A549 (cell line): ENCODE results near the gene ADGRF5. TPM values are rescaled to one million over a fixed set of nuclear protein-coding genes. Genes with fewer than 3 reads are reported as not detected.

Experiments
- ATAC-seq, 2 experiments: fragments of 200-7000 bp in 1 of 2; fragments of >200 bp in 1 of 2; cut with Nextera tagmentation in 1 of 2; cut with Tn5 transposase in 1 of 2; 3 replicates each; pipeline versions ENCODE4 v1.8.0 to v1.9.1; 2018 to 2020; ENCODE audit warnings: mild to moderate bottlenecking in 1 of 2, moderate library complexity in 1 of 2
- CTCF ChIA-PET: fragments of 300-600 bp; sonication (Branson Sonifier 250); formaldehyde crosslinking; extraction: SDS; loops from one replicate; lab custom pipeline; 2021; ENCODE audit warnings: antibody characterized with exemption, inconsistent platforms; lab: Yijun Ruan, JAX
- POLR2A ChIA-PET: fragments of 350-600 bp; formaldehyde crosslinking; extraction: SDS; loops from one replicate; lab custom pipeline; 2021; ENCODE audit warnings: antibody characterized with exemption, inconsistent platforms; lab: Yijun Ruan, JAX
- DNase-seq, 2 experiments: peaks; one replicate each; pipeline versions ENCODE4 v3.0.0 to v3.0.0-alpha.2; 2011 to 2016; ENCODE audit warnings: low read depth in 1 of 2, low spot score in 1 of 2
- FAIRE-seq: peaks from 2 replicates; lab custom pipeline; 2011; peaks lifted over from hg19 to GRCh38; lab: Jason Lieb, UNC
- H3K27ac ChIP-seq, 2 experiments: fragments of >200 bp; sonication (Bioruptor Twin); formaldehyde crosslinking; 3 replicates each; pipeline ENCODE4 v1.5.1; 2016 to 2017
- H3K4me1 ChIP-seq: fragments of >200 bp; sonication (Bioruptor Twin); formaldehyde crosslinking; 3 replicates; pipeline ENCODE4 v1.6.1; 2016
- H3K4me2 ChIP-seq: fragments of >200 bp; sonication (Bioruptor Twin); formaldehyde crosslinking; 3 replicates; pipeline ENCODE4 v1.6.1; 2016
- H3K4me3 ChIP-seq: fragments of >200 bp; sonication (Bioruptor Twin); formaldehyde crosslinking; 3 replicates; pipeline ENCODE4 v1.5.1; 2016
- H3K9me3 ChIP-seq: fragments of >200 bp; sonication (Bioruptor Twin); formaldehyde crosslinking; 3 replicates; pipeline ENCODE4 v1.6.1; 2016
- CBX2 ChIP-seq: fragments of 200-600 bp; sonication (generic); IDR thresholded peaks from 2 replicates; pipeline ENCODE4 v1.6.1; 2016; ENCODE audit warnings: low read depth, mild to moderate bottlenecking, borderline replicate concordance
- E2F6 ChIP-seq: IDR thresholded peaks from 2 replicates; pipeline ENCODE4 v1.6.1; 2012; ENCODE audit warnings: low read depth, borderline replicate concordance
- EHMT2 ChIP-seq: fragments of 200-600 bp; sonication (generic); IDR thresholded peaks from 2 replicates; pipeline ENCODE4 v1.6.1; 2016; ENCODE audit warnings: antibody characterized with exemption, low read depth, mild to moderate bottlenecking, moderate library complexity
- ESRRA ChIP-seq: fragments of 150-350 bp; IDR thresholded peaks from 2 replicates; pipeline ENCODE4 v1.6.1; 2014; ENCODE audit warnings: mild to moderate bottlenecking, low read length, borderline replicate concordance
- FOSL2 ChIP-seq, 2 experiments: fragments of 450-650 bp in 1 of 2; fragments of >200 bp in 1 of 2; sonication (Bioruptor Twin) in 1 of 2; formaldehyde crosslinking; IDR thresholded peaks; 2 replicates each; pipeline versions ENCODE4 v1.5.0 to v1.6.1; 2016 to 2020; ENCODE audit warnings: mild to moderate bottlenecking in 1 of 2, moderate library complexity in 1 of 2
- GATA3 ChIP-seq: IDR thresholded peaks from 2 replicates; pipeline ENCODE4 v1.6.1; 2012; ENCODE audit warnings: borderline replicate concordance
- HDAC2 ChIP-seq: fragments of 200-600 bp; sonication (generic); IDR thresholded peaks from 2 replicates; pipeline ENCODE4 v1.6.1; 2016
- HES2 ChIP-seq: fragments of >200 bp; sonication (Bioruptor Twin); formaldehyde crosslinking; IDR thresholded peaks from 2 replicates; pipeline ENCODE4 v1.6.1; 2016
- HMGXB4 ChIP-seq: fragments of 250-450 bp; sonication (Bioruptor Pico); IDR thresholded peaks from 2 replicates; pipeline ENCODE4 v1.5.0; 2021; ENCODE audit warnings: mild to moderate bottlenecking, moderate library complexity, borderline replicate concordance
- HOXB5 ChIP-seq: fragments of 250-450 bp; sonication (Bioruptor Pico); IDR thresholded peaks from 2 replicates; pipeline ENCODE4 v1.5.0; 2020; ENCODE audit warnings: mild to moderate bottlenecking, moderate library complexity
- JUN ChIP-seq, 2 experiments: fragments of >200 bp; sonication (Bioruptor Twin); formaldehyde crosslinking; IDR thresholded peaks; 2 replicates in 1 of 2; 3 replicates in 1 of 2; pipeline ENCODE4 v1.6.1; 2016 to 2017
- JUNB ChIP-seq: fragments of >200 bp; sonication (Bioruptor Twin); formaldehyde crosslinking; IDR thresholded peaks from 2 replicates; pipeline ENCODE4 v1.6.1; 2016
- KDM5A ChIP-seq: fragments of 200-600 bp; sonication (generic); IDR thresholded peaks from 2 replicates; pipeline ENCODE4 v1.6.1; 2016; ENCODE audit warnings: antibody characterized with exemption, mild to moderate bottlenecking
- MAX ChIP-seq: IDR thresholded peaks from 2 replicates; pipeline ENCODE4 v1.6.1; 2012
- MYC ChIP-seq: IDR thresholded peaks from 2 replicates; pipeline ENCODE4 v1.6.1; 2012; ENCODE audit warnings: mild to moderate bottlenecking, inconsistent platforms, low read length, improper control_type of control experiment, borderline replicate concordance
- NFE2L2 ChIP-seq: fragments of 150-350 bp; conservative IDR thresholded peaks from 2 replicates; pipeline ENCODE4 v1.6.1; 2014; ENCODE audit warnings: low read length
- PBX3 ChIP-seq: IDR thresholded peaks from 2 replicates; pipeline ENCODE4 v1.6.1; 2012
- POLR2AphosphoS2 ChIP-seq: conservative IDR thresholded peaks from 2 replicates; pipeline ENCODE4 v1.6.1; 2012; ENCODE audit warnings: low read length, improper control_type of control experiment, inconsistent platforms
- RAD21 ChIP-seq, 2 experiments: fragments of >200 bp in 1 of 2; sonication (Bioruptor Twin) in 1 of 2; formaldehyde crosslinking in 1 of 2; IDR thresholded peaks in 1 of 2; conservative IDR thresholded peaks in 1 of 2; 2 replicates in 1 of 2; 3 replicates in 1 of 2; pipeline ENCODE4 v1.6.1; 2012 to 2018; ENCODE audit warnings: inconsistent platforms in 1 of 2
- RNF2 ChIP-seq: fragments of 200-600 bp; sonication (generic); IDR thresholded peaks from 2 replicates; pipeline ENCODE4 v1.6.1; 2016; ENCODE audit warnings: low read depth, mild to moderate bottlenecking, antibody characterized with exemption, moderate library complexity, borderline replicate concordance
- SMC3 ChIP-seq: fragments of >200 bp; sonication (Bioruptor Twin); formaldehyde crosslinking; IDR thresholded peaks from 3 replicates; pipeline ENCODE4 v1.6.1; 2018; ENCODE audit warnings: inconsistent platforms
- ZNF302 ChIP-seq: fragments of 250-450 bp; sonication (Bioruptor Pico); IDR thresholded peaks from 2 replicates; pipeline ENCODE4 v1.9.0; 2021; ENCODE audit warnings: inconsistent platforms, mild to moderate bottlenecking, moderate library complexity
- ZSCAN20 ChIP-seq: fragments of 250-450 bp; sonication (Bioruptor Pico); IDR thresholded peaks from 2 replicates; pipeline ENCODE4 v1.8.0; 2022; ENCODE audit warnings: mild to moderate bottlenecking, moderate library complexity
- WGBS: methylation state at CpG from one replicate; pipeline ENCODE4 v1.1.6; 2017; ENCODE audit errors: missing lambda C conversion rate; 5-methylcytosine and 5-hydroxymethylcytosine counted together
- polyA plus RNA-seq, 4 experiments: library from polyadenylated mRNA; depleted of rRNA in 3 of 4; stranded (reverse); fragments of >200 nt; fragmentation: RNase III in 1 of 4; extraction: RNeasy Plus Mini Kit Qiagen cat#74134 plus additional on column Dnase treatment in 1 of 4; gene quantifications; 2 replicates in 3 of 4; 3 replicates in 1 of 4; pipeline ENCODE4 v1.2.3, GENCODE V29; 2011 to 2017

The ADGRF5 gene
- polyA plus RNA-seq, 2 of the 4 experiments (the other 2 are of a cell fraction), result not detected

GRCh38 chr6:46904117-46904516, 17.6 kb downstream of the ADGRF5 start:
- H3K4me3 ChIP-seq, result no peak overlapping the region
- ChIA-PET CTCF (no interaction called here), POLR2A (no interaction called here)
- no peaks in the 10 kb centered on the region for H3K4me1 ChIP-seq
- DNase-seq (no peak), FAIRE-seq (no peak), ATAC-seq (no peak)
- no peaks in the 10 kb centered on the region for H3K9me3 ChIP-seq
- H3K27ac ChIP-seq, result no peak overlapping the region
- TF ChIP-seq JUNB, result no peak
- WGBS, result 71% methylated on average over 3 of the region's 3 CpGs
- H3K4me2 ChIP-seq, result no peak overlapping the region

GRCh38 chr6:46903175-46903574, 18.6 kb downstream of the ADGRF5 start:
- ChIA-PET POLR2A (no interaction called here), CTCF (interaction anchor here (1.0 kb wide), 1 partner anchor 79 kb away, joined by 3 read pairs; no protein-coding TSS in a partner anchor)
- WGBS, result 72% methylated on average over 3 of the region's 4 CpGs
- TF ChIP-seq FOSL2 (IDR thresholded peaks at IDR 0.05), result no peak
- TF ChIP-seq FOSL2 (CRISPR knock-in tag; IDR thresholded peaks at IDR 0.05), result no peak
- no peak for TF ChIP-seq GATA3
- TF ChIP-seq RNF2, result no peak
- TF ChIP-seq ZNF302 (CRISPR knock-in tag), result no peak
- TF ChIP-seq MYC, result no peak
- TF ChIP-seq CBX2, result no peak
- no peak for TF ChIP-seq ZSCAN20 (CRISPR knock-in tag)
- TF ChIP-seq HMGXB4 (CRISPR knock-in tag), result no peak
- TF ChIP-seq ESRRA, result no peak
- ATAC-seq, result no peak
- no peak for DNase-seq
- Histone ChIP-seq H3K27ac (no peak overlapping the region), H3K4me3 (no peak overlapping the region), H3K4me2 (no peak overlapping the region), H3K4me1 (no peaks in the 10 kb centered on the region), H3K9me3 (no peaks in the 10 kb centered on the region)
- FAIRE-seq, result no peak

- CTCF ChIA-PET, result no interaction called here
- FAIRE-seq (no peak), ATAC-seq (no peak), DNase-seq (no peak)
- Histone ChIP-seq H3K4me1 (no peaks in the 10 kb centered on the region), H3K9me3 (no peaks in the 10 kb centered on the region), H3K4me2 (no peak overlapping the region), H3K27ac (no peak overlapping the region), H3K4me3 (no peak overlapping the region)
- 59% methylated on average over 5 of the region's 5 CpGs for WGBS
- POLR2A ChIA-PET, result no interaction called here
- no peak for TF ChIP-seq ZNF302 (CRISPR knock-in tag)
Observed at GRCh38 chr6:46901882-46902314, 19.8 kb downstream of the ADGRF5 start.

- FAIRE-seq, result no peak
- POLR2A ChIA-PET, result no interaction called here
Observed at GRCh38 chr6:46900266-46900665, 21.5 kb downstream of the ADGRF5 start.

More at GRCh38 chr6:46900266-46900665, 21.5 kb downstream of the ADGRF5 start:
- Histone ChIP-seq H3K9me3 (no peaks in the 10 kb centered on the region), H3K4me3 (no peak overlapping the region), H3K4me2 (no peak overlapping the region), H3K27ac (no peak overlapping the region), H3K4me1 (no peaks in the 10 kb centered on the region)
- WGBS, result 43% methylated on average over 3 of the region's 3 CpGs
- no peak for ATAC-seq
- TF ChIP-seq NFE2L2 (no peak), ZNF302 (CRISPR knock-in tag) (no peak), RAD21 (conservative IDR thresholded peaks at IDR 0.05 in 1 of 2, IDR thresholded peaks at IDR 0.05 in 1 of 2) (no peak), E2F6 (no peak), KDM5A (no peak), HES2 (no peak), PBX3 (no peak), SMC3 (no peak), MAX (no peak), JUN (IDR thresholded peaks at IDR 0.05) (no peak), RNF2 (no peak), POLR2AphosphoS2 (no peak), HOXB5 (CRISPR knock-in tag) (no peak), HDAC2 (no peak), GATA3 (no peak), ESRRA (no peak), EHMT2 (no peak)
- TF ChIP-seq, all 56 proteins: peak for 0
- CTCF ChIA-PET, result interaction anchor here (1.4 to 1.5 kb wide), 2 partner anchors 26 to 44 kb away, joined by 3 to 6 read pairs; no protein-coding TSS in a partner anchor
- no peak for DNase-seq
